IMR-90 (cell line): ENCODE measurements around the gene MLEC. TPM values are rescaled to one million over a fixed set of nuclear protein-coding genes. Genes with fewer than 3 reads are reported as not detected.

Experiments used
- ATAC-seq: fragments of 200-7000 bp; cut with Tn5 transposase; 2 replicates; pipeline ENCODE4 v1.9.1; 2020; ENCODE audit warnings: low read depth, mild to moderate bottlenecking, moderate library complexity
- BruUV-seq: library from RNA; stranded (reverse); fragments of 400-500 nt; replicated peaks from 2 replicates; lab custom pipeline; 2021; lab: Mats Ljungman, UMichigan
- CTCF ChIA-PET: fragments of 300-600 bp; formaldehyde crosslinking; extraction: SDS; loops from one replicate; lab custom pipeline; 2021; ENCODE audit warnings: antibody characterized with exemption; lab: Yijun Ruan, JAX
- POLR2A ChIA-PET: fragments of 300-600 bp; sonication (Branson Sonifier 250); formaldehyde crosslinking; loops from one replicate; lab custom pipeline; 2022; ENCODE audit warnings: antibody characterized with exemption; ENCODE audit not compliant: unreplicated experiment; lab: Charles Lee
- DNase-seq: peaks from one replicate; pipeline ENCODE4 v3.0.0; 2013
- H2AFZ ChIP-seq: replicated peaks from 2 replicates; pipeline ENCODE3; 2013; ENCODE audit warnings: low read length, mild to moderate bottlenecking; ENCODE audit not compliant: poor library complexity
- H2AK5ac ChIP-seq: 2 replicates; pipeline ENCODE4 v1.6.1; 2013; ENCODE audit warnings: low read depth, low read length, inconsistent platforms
- H2AK9ac ChIP-seq: replicated peaks from 2 replicates; pipeline ENCODE3; 2013; ENCODE audit warnings: mild to moderate bottlenecking, low read depth, low read length, moderate library complexity; ENCODE audit not compliant: poor library complexity
- H2BK120ac ChIP-seq: 2 replicates; pipeline ENCODE4 v1.6.1; 2013; ENCODE audit warnings: low read depth, low read length, inconsistent platforms
- H2BK15ac ChIP-seq: 3 replicates; pipeline ENCODE4 v1.6.1; 2013; ENCODE audit warnings: low read depth, low read length, inconsistent platforms
- H2BK20ac ChIP-seq: 2 replicates; pipeline ENCODE4 v1.6.1; 2013; ENCODE audit warnings: low read depth, mild to moderate bottlenecking, inconsistent platforms, low read length, moderate library complexity
- H2BK5ac ChIP-seq: 2 replicates; pipeline ENCODE4 v1.6.1; 2013; ENCODE audit warnings: mild to moderate bottlenecking, low read depth, low read length, inconsistent platforms; ENCODE audit not compliant: poor library complexity, severe bottlenecking
- H3K14ac ChIP-seq: replicated peaks from 2 replicates; pipeline ENCODE4 v1.6.1; 2013; ENCODE audit warnings: low read depth, low read length, inconsistent platforms
- H3K18ac ChIP-seq: 2 replicates; pipeline ENCODE4 v1.6.1; 2013; ENCODE audit warnings: low read depth, low read length, control low read depth
- H3K23ac ChIP-seq: 2 replicates; pipeline ENCODE4 v1.6.1; 2013; ENCODE audit warnings: low read depth, low read length, inconsistent platforms
- H3K27ac ChIP-seq: 2 replicates; pipeline ENCODE4 v1.5.1; 2013; ENCODE audit warnings: mild to moderate bottlenecking, control low read depth, low read length; ENCODE audit not compliant: insufficient read depth
- H3K27me3 ChIP-seq: 2 replicates; pipeline ENCODE4 v1.6.1; 2013; ENCODE audit warnings: low read length; ENCODE audit not compliant: control insufficient read depth, insufficient read depth
- H3K36me3 ChIP-seq: 2 replicates; pipeline ENCODE4 v1.6.1; 2013; ENCODE audit warnings: low read length, mixed read lengths; ENCODE audit not compliant: control insufficient read depth, insufficient read depth
- H3K4ac ChIP-seq: 2 replicates; pipeline ENCODE4 v1.6.1; 2013; ENCODE audit warnings: low read depth, low read length, inconsistent platforms
- H3K4me1 ChIP-seq: 2 replicates; pipeline ENCODE4 v1.6.1; 2013; ENCODE audit warnings: low read length, mixed read lengths; ENCODE audit not compliant: control insufficient read depth, insufficient read depth
- H3K4me2 ChIP-seq: 2 replicates; pipeline ENCODE4 v1.6.1; 2013; ENCODE audit warnings: low read depth, mild to moderate bottlenecking, control low read depth, low read length, moderate library complexity
- H3K4me3 ChIP-seq: 2 replicates; pipeline ENCODE4 v1.5.1; 2013; ENCODE audit warnings: low read depth, mild to moderate bottlenecking, control low read depth, low read length, moderate library complexity; ENCODE audit not compliant: insufficient read depth
- H3K56ac ChIP-seq: 2 replicates; pipeline ENCODE4 v1.6.1; 2013; ENCODE audit warnings: low read length, inconsistent platforms; ENCODE audit not compliant: insufficient read depth; ENCODE audit errors: extremely low read depth
- H3K79me1 ChIP-seq, 2 experiments: 2 replicates each; pipeline ENCODE4 v1.6.1; 2013; ENCODE audit warnings: low read length in 2 of 2, inconsistent platforms in 1 of 2, low read depth in 1 of 2
- H3K9ac ChIP-seq: 2 replicates; pipeline ENCODE4 v1.6.1; 2013; ENCODE audit warnings: low read depth, low read length, control low read depth
- H3K9me1 ChIP-seq: 2 replicates; pipeline ENCODE4 v1.6.1; 2013; ENCODE audit warnings: low read length, inconsistent platforms; ENCODE audit not compliant: insufficient read depth
- H3K9me3 ChIP-seq: 2 replicates; pipeline ENCODE4 v1.6.1; 2013; ENCODE audit warnings: low read length; ENCODE audit not compliant: control insufficient read depth, insufficient read depth
- H4K20me1 ChIP-seq: 2 replicates; pipeline ENCODE4 v1.6.1; 2013; ENCODE audit warnings: low read length, inconsistent platforms; ENCODE audit not compliant: insufficient read depth
- H4K5ac ChIP-seq: 2 replicates; pipeline ENCODE4 v1.6.1; 2013; ENCODE audit warnings: mild to moderate bottlenecking, low read depth, low read length, control low read depth
- H4K8ac ChIP-seq, 2 experiments: 2 replicates each; pipeline ENCODE4 v1.6.1; 2013; ENCODE audit warnings: low read depth in 2 of 2, low read length in 2 of 2, control low read depth in 1 of 2, inconsistent platforms in 1 of 2
- H4K91ac ChIP-seq: 2 replicates; pipeline ENCODE4 v1.6.1; 2013; ENCODE audit warnings: low read depth, low read length, inconsistent platforms; ENCODE audit not compliant: insufficient read depth
- CEBPB ChIP-seq: IDR thresholded peaks from 2 replicates; pipeline ENCODE4 v1.6.1; 2012; ENCODE audit warnings: low read depth, low read length, improper control_type of control experiment
- CHD1 ChIP-seq: IDR thresholded peaks from 2 replicates; pipeline ENCODE4 v1.6.1; 2012; ENCODE audit warnings: low read depth, low read length, improper control_type of control experiment
- CTCF ChIP-seq: conservative IDR thresholded peaks from 2 replicates; pipeline ENCODE4 v1.5.1; 2012; ENCODE audit warnings: mild to moderate bottlenecking, low read depth, low read length, improper control_type of control experiment
- FOS ChIP-seq: fragments of 150-350 bp; IDR thresholded peaks from 2 replicates; pipeline ENCODE4 v1.6.1; 2016; ENCODE audit warnings: low read depth, low read length
- MAFK ChIP-seq: IDR thresholded peaks from 2 replicates; pipeline ENCODE4 v1.6.1; 2012; ENCODE audit warnings: low read depth, low read length, improper control_type of control experiment
- MAZ ChIP-seq: IDR thresholded peaks from 2 replicates; pipeline ENCODE4 v1.6.1; 2012; ENCODE audit warnings: low read depth, mild to moderate bottlenecking, low read length, improper control_type of control experiment, moderate library complexity, borderline replicate concordance
- MXI1 ChIP-seq: IDR thresholded peaks from 2 replicates; pipeline ENCODE4 v1.6.1; 2012; ENCODE audit warnings: low read depth, mild to moderate bottlenecking, low read length, moderate library complexity, borderline replicate concordance
- POLR2A ChIP-seq: IDR thresholded peaks from 2 replicates; pipeline ENCODE4 v1.6.1; 2012; ENCODE audit warnings: mild to moderate bottlenecking, low read depth, low read length
- RCOR1 ChIP-seq: IDR thresholded peaks from 2 replicates; pipeline ENCODE4 v1.6.1; 2012; ENCODE audit warnings: mild to moderate bottlenecking, low read length, improper control_type of control experiment; ENCODE audit not compliant: insufficient replicate concordance
- RFX5 ChIP-seq: IDR thresholded peaks from 2 replicates; pipeline ENCODE4 v1.8.0; 2012; ENCODE audit warnings: low read depth, mild to moderate bottlenecking, low read length, moderate library complexity
- SMC3 ChIP-seq: fragments of 150-350 bp; IDR thresholded peaks from 2 replicates; pipeline ENCODE4 v1.6.1; 2016; ENCODE audit warnings: low read depth, mild to moderate bottlenecking, antibody characterized with exemption, low read length, moderate library complexity
- USF2 ChIP-seq: fragments of 150-350 bp; IDR thresholded peaks from 2 replicates; pipeline ENCODE4 v1.6.1; 2017; ENCODE audit warnings: mild to moderate bottlenecking, antibody characterized with exemption, low read length, low read depth
- WGBS, 2 experiments: methylation state at CpG; one replicate each; pipeline versions ENCODE4 v1.1.5 to v1.1.7; 2013; ENCODE audit warnings: missing lambda C conversion rate in 2 of 2; ENCODE audit not compliant: insufficient read length in 1 of 2; ENCODE audit errors: extremely low coverage in 2 of 2; 5-methylcytosine and 5-hydroxymethylcytosine counted together
- dilution Hi-C: fragments of 300-500 bp; cut with HindIII; formaldehyde crosslinking; loops from one replicate; pipeline ENCODE4 v1.14.3; 2018; ENCODE audit warnings: low sequenced_read_pairs; ENCODE audit not compliant: unreplicated experiment
- in situ Hi-C: fragments of 300-500 bp; cut with MboI; formaldehyde crosslinking; loops from 3 replicates; pipeline ENCODE4 v1.14.3; 2019; ENCODE audit warnings: low sequenced_read_pairs, inconsistent platforms, mixed read lengths
- intact Hi-C: fragments of 100-400 bp; cut with micrococcal nuclease; formaldehyde crosslinking; loops from 2 replicates; pipeline ENCODE4 v1.10.0; 2022
- polyA plus RNA-seq, 3 experiments: library from polyadenylated mRNA; depleted of rRNA; stranded (reverse); fragments of >200 nt; gene quantifications; 2 replicates each; pipeline ENCODE4 v1.2.3, GENCODE V29; 2012; ENCODE audit warnings: low replicate concordance in 1 of 3
- total RNA-seq: library from RNA; depleted of rRNA; stranded (reverse); fragments of >200 nt; gene quantifications from 2 replicates; pipeline ENCODE4 v1.2.3, GENCODE V29; 2012

Gene MLEC
- total and polyA plus RNA-seq, 2 of the 4 experiments (the other 2 are of a cell fraction): 44.1 to 137 TPM

GRCh38 chr12:120710031-120710804 is 23.3 kb downstream of the MLEC start, which contains the start of gene UNC119B:
TSS of gene UNC119B (plus strand) at chr12:120710458. CDS start at chr12:120710475, 17 bp downstream.
- peak within 1 kb of the TSS in 1 of 2 experiments; percentile 97; a peak in 3 of 4 replicates for H4K8ac ChIP-seq
- peak within 1 kb of the TSS; percentile 80 for H3K14ac ChIP-seq
- no peak within 1 kb of the TSS for H2BK20ac ChIP-seq
- peak within 1 kb of the TSS; percentile 95 for H3K4me2 ChIP-seq
- peaks cover 10% of the 10 kb centered on the region for H3K36me3 ChIP-seq
- 9% methylated on average over 7 of the region's 76 CpGs; no CpG with 5 or more reads in 1 of the 2 experiments for WGBS, 2 experiments
- no peaks in the 10 kb centered on the region for H3K27me3 ChIP-seq
- H2AK9ac ChIP-seq: peak within 1 kb of the TSS; percentile 96
- H3K79me1 ChIP-seq: peaks cover 20 to 34% of the 10 kb centered on the region in 2 experiments
- peak within 1 kb of the TSS; percentile 3; the same call in 1 of the 2 replicates for H4K5ac ChIP-seq
- no TSS peak for BruUV-seq
- H3K27ac ChIP-seq: peak within 1 kb of the TSS; percentile 83
- peak within 1 kb of the TSS; percentile 99 for H2AFZ ChIP-seq
- peak; percentile 93 for ATAC-seq
- peaks cover 3% of the 10 kb centered on the region for H3K4me1 ChIP-seq
- H3K9me3 ChIP-seq: no peaks in the 10 kb centered on the region
- TF ChIP-seq SMC3 (no peak), RCOR1 (no peak), MAZ (0 out of 2 replicates have a peak, but pooled peaks have one; percentile 11), FOS (no peak), RFX5 (no peak), POLR2A (peak; percentile 39; the same call in 1 of the 2 replicates), MAFK (no peak), CTCF (no peak), USF2 (no peak), CEBPB (no peak), MXI1 (peak; percentile 78; the same call in 1 of the 2 replicates), CHD1 (0 out of 2 replicates have a peak, but pooled peaks have one; percentile 23)
- peak within 1 kb of the TSS; percentile 70; the same call in 1 of the 2 replicates for H4K91ac ChIP-seq
- H3K18ac ChIP-seq: no peak within 1 kb of the TSS
- peak; percentile 33 for DNase-seq
- H2BK5ac ChIP-seq: peak within 1 kb of the TSS; percentile 79
- dilution Hi-C loops (no loop called here), intact Hi-C loops (loop anchor here (1.0 to 5.0 kb wide), 4 partner anchors 21 to 383 kb away; partner anchors contain the start of gene PLA2G1B), in situ Hi-C loops (loop anchor here (5.0 kb wide), 1 partner anchor 128 kb away; the partner anchor contains the start of gene POP5)
- peak within 1 kb of the TSS; percentile 93 for H3K4me3 ChIP-seq
- peak within 1 kb of the TSS; percentile 77 for H3K9ac ChIP-seq
- peak within 1 kb of the TSS; percentile 57 for H3K56ac ChIP-seq
- H4K20me1 ChIP-seq: peaks cover 5% of the 10 kb centered on the region; the same call in 1 of the 2 replicates
- H3K9me1 ChIP-seq: peaks cover 8% of the 10 kb centered on the region
- H2BK120ac ChIP-seq: peak within 1 kb of the TSS; percentile 24; the same call in 1 of the 2 replicates
- peak within 1 kb of the TSS; percentile 67 for H3K4ac ChIP-seq
- POLR2A ChIA-PET: interaction anchor here (0.6 kb wide), 2 partner anchors 53 to 60 kb away, joined by 4 to 11 read pairs; no protein-coding TSS in a partner anchor
- H2AK5ac ChIP-seq: peak within 1 kb of the TSS; percentile 59
- no peak within 1 kb of the TSS for H2BK15ac ChIP-seq
- CTCF ChIA-PET: interaction anchor here (1.4 to 2.4 kb wide), 2 partner anchors 61 to 63 kb away, joined by 4 to 10 read pairs; no protein-coding TSS in a partner anchor
- peak within 1 kb of the TSS; percentile 99 for H3K23ac ChIP-seq
